Ovary (tissue), 9 donors: ENCODE data around the gene MTCH1. TPM values are rescaled to one million over a fixed set of nuclear protein-coding genes. Genes with fewer than 3 reads are reported as not detected.
A peak's percentile ranks its signal among the peaks of the same experiment; 100 is the strongest.

Experiments used
- DNase-seq, 5 donors: peaks; one replicate each; pipeline ENCODE4 v3.0.0-alpha.2; 2019 to 2020
- H3K27ac ChIP-seq, 2 donors: fragments of 200-600 bp; one replicate each; pipeline versions ENCODE4 v1.5.1 to v1.8.0; 2019 to 2022
- H3K27me3 ChIP-seq: fragments of 200-600 bp; one replicate; pipeline ENCODE4 v1.8.0; 2022
- H3K36me3 ChIP-seq: fragments of 200-600 bp; sonication (generic); one replicate; pipeline ENCODE4 v1.5.1; 2019
- H3K4me1 ChIP-seq: one replicate; pipeline ENCODE4 v1.8.1; 2013; ENCODE audit warnings: mild to moderate bottlenecking, moderate library complexity; ENCODE audit not compliant: insufficient read depth
- H3K4me3 ChIP-seq: fragments of 200-600 bp; sonication (generic); one replicate; pipeline ENCODE4 v1.5.1; 2017
- H3K9me3 ChIP-seq, 2 donors: fragments of 200-600 bp in 1 of 2; sonication (generic) in 1 of 2; one replicate each; pipeline versions ENCODE4 v1.5.1 to v1.8.1; 2013 to 2019; ENCODE audit warnings: mild to moderate bottlenecking in 1 of 2, moderate library complexity in 1 of 2
- CTCF ChIP-seq, 3 donors: fragments of 450-650 bp in 2 of 3; fragments of 200-600 bp in 1 of 3; IDR thresholded peaks; one replicate each; pipeline versions ENCODE4 v1.5.1 to v1.8.0; 2016 to 2022; ENCODE audit warnings: antibody characterized with exemption in 3 of 3, mild to moderate bottlenecking in 1 of 3
- EP300 ChIP-seq: sonication (generic); formaldehyde crosslinking; IDR thresholded peaks from one replicate; pipeline ENCODE4 v1.6.1; 2017; ENCODE audit warnings: antibody characterized with exemption
- POLR2A ChIP-seq: fragments of 450-650 bp; IDR thresholded peaks from one replicate; pipeline ENCODE4 v1.6.1; 2017; ENCODE audit warnings: antibody characterized with exemption, mild to moderate bottlenecking, moderate library complexity
- WGBS, 3 donors: extraction: QIAGEN DNeasy Blood & Tissue Kit in 1 of 3; methylation state at CpG; one replicate each; pipeline versions ENCODE4 v1.1.5 to v1.1.7; 2013 to 2017; 5-methylcytosine and 5-hydroxymethylcytosine counted together
- intact Hi-C, 4 donors: fragments of 100-400 bp; cut with DNase I; formaldehyde crosslinking; loops; one replicate each; pipeline versions ENCODE4 v1.11.0 to v1.15.1; 2022 to 2023
- polyA plus RNA-seq, 2 donors: library from polyadenylated mRNA; stranded (reverse); fragments of 200-250 nt in 1 of 2; fragments of 350-450 nt in 1 of 2; fragmentation: Illumina TruSeq in 1 of 2; extraction: RNeasy Lipid Tissue Mini Kit (QIAGEN cat#74804) in 1 of 2; gene quantifications; one replicate each; pipeline ENCODE4 v1.2.3, GENCODE V29; 2013 to 2014
- total RNA-seq, 7 donors: library from RNA; depleted of rRNA in 2 of 7; stranded (reverse); fragments of >200 nt in 2 of 7; fragmentation: NEBNext Ultra II Directional in 3 of 7; extraction: Animal tissue kit (Norgen Biotek cat#: 25700) in 3 of 7; gene quantifications; one replicate each; pipeline versions ENCODE4 v1.1.0 to v1.2.4, GENCODE V29; 2016 to 2023
- donor health status: DM: no; HTN: no; CAD: no; lungs with moderate emphysema.
- donor health status: DM: no; HTN: no; CAD: no.
- donor health status: Bipolar disorder and iron deficiency.
- donor health status: DM: yes; HTN: yes; CAD: no.
- donor health status: DM: no; HTN: no; CAD: no.
- donor health status: DM: yes; HTN: yes; CAD: no.

The MTCH1 gene
- total and polyA plus RNA-seq, 9 donors: 114 to 223 (median 180) TPM

- H3K4me3 ChIP-seq: no peak overlapping the region
- peaks cover under 1% of the 10 kb centered on the region for H3K4me1 ChIP-seq
- no peaks in the 10 kb centered on the region for H3K36me3 ChIP-seq
- WGBS, 3 donors: 74 to 84% (median 74%) methylated on average over 16 of the region's 16 CpGs
- intact Hi-C loops: no loop called here
- no peaks in the 10 kb centered on the region for H3K27me3 ChIP-seq
- DNase-seq: peak in 1 of 5 donors; percentile 29
- TF ChIP-seq POLR2A: no peak
- no peak for TF ChIP-seq EP300
- no peak for TF ChIP-seq CTCF (IDR thresholded peaks at IDR 0.05)
- no peak overlapping the region for H3K27ac ChIP-seq
- H3K9me3 ChIP-seq: no peaks in the 10 kb centered on the region
Observed at GRCh38 chr6:36977470-36977941, 8.5 kb downstream of the MTCH1 start.

GRCh38 chr6:36976931-36977330 lies 9.1 kb downstream of the MTCH1 start:
- no peaks in the 10 kb centered on the region for H3K27me3 ChIP-seq
- TF ChIP-seq POLR2A (no peak), EP300 (no peak), CTCF (IDR thresholded peaks at IDR 0.05) (no peak)
- no peak overlapping the region for H3K4me3 ChIP-seq
- 92 to 95% (median 92%) methylated on average over 6 of the region's 6 CpGs for WGBS, 3 donors
- DNase-seq: no peak
- no peak overlapping the region for H3K27ac ChIP-seq
- intact Hi-C loops: no loop called here
- H3K9me3 ChIP-seq: no peaks in the 10 kb centered on the region
- no peaks in the 10 kb centered on the region for H3K36me3 ChIP-seq
- peaks cover 1% of the 10 kb centered on the region for H3K4me1 ChIP-seq

DNA sequence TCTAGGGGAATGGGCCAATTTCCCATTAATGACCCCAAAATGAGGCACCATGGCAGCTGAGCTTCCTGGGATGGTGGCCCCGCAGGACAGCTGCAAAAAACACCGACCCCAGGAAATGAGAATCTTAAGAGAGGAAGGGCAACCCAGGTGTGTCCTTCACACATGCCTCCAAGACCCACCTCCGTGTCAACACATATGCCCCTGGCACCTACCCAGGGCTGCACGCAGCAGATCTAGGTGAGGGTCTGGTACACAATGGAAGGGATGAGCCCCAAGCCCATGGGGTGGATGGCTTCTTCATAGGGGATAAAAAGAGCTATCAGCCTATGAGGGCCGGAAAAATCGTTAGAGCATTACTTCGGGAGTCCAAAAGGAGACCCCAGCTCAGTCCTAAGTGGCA lies 9.5 kb downstream of the MTCH1 start:
- no peak overlapping the region for H3K27ac ChIP-seq
- peaks cover 1% of the 10 kb centered on the region for H3K4me1 ChIP-seq
- 92 to 94% (median 92%) methylated on average over 7 of the region's 7 CpGs for WGBS, 3 donors
- no peaks in the 10 kb centered on the region for H3K9me3 ChIP-seq
- DNase-seq: no peak
- TF ChIP-seq EP300: no peak
- TF ChIP-seq CTCF (IDR thresholded peaks at IDR 0.05): no peak
- TF ChIP-seq POLR2A: no peak
- no peak overlapping the region for H3K4me3 ChIP-seq
- no peaks in the 10 kb centered on the region for H3K36me3 ChIP-seq
- intact Hi-C loops: no loop called here
- H3K27me3 ChIP-seq: no peaks in the 10 kb centered on the region

- no peaks in the 10 kb centered on the region for H3K36me3 ChIP-seq
- no peaks in the 10 kb centered on the region for H3K9me3 ChIP-seq
- no peaks in the 10 kb centered on the region for H3K27me3 ChIP-seq
- peaks cover 1% of the 10 kb centered on the region for H3K4me1 ChIP-seq
- no peak for TF ChIP-seq CTCF (IDR thresholded peaks at IDR 0.05)
- TF ChIP-seq EP300: no peak
- no peak for TF ChIP-seq POLR2A
- no peak for DNase-seq
- H3K27ac ChIP-seq: no peak overlapping the region
- no peak overlapping the region for H3K4me3 ChIP-seq
- intact Hi-C loops: no loop called here
- WGBS, 3 donors: 27 to 52% (median 41%) methylated on average over 4 of the region's 4 CpGs
Observed at GRCh38 chr6:36976007-36976264, 10.1 kb downstream of the MTCH1 start.
